Stimulated activated CD4-positive, alpha-beta T cell treated with anti-CD3 and anti-CD28 coated beads, Interleukin-4, amount 100 ng/mL, for 4 hours (primary cell): ENCODE results near the gene LENEP.

Experiments used
- DNase-seq, 2 experiments: peaks; one replicate each; pipeline ENCODE4 v3.0.0-alpha.2; 2020

Gene LENEP

GRCh38 chr1:155033524-155033923 lies 40.1 kb downstream of the LENEP start, which contains the start of the genes DCST1 and DCST2:
DCST1 (plus strand) TSS chr1:155033824; CDS start chr1:155034037, 213 bp downstream.
DCST2 (minus strand) TSS chr1:155033781; CDS start chr1:155033701, 80 bp downstream.
- no peak for DNase-seq

GRCh38 chr1:155034318-155035208 lies 41.2 kb downstream of the LENEP start:
- DNase-seq: no peak

- no peak for DNase-seq
Measured at GRCh38 chr1:155035936-155036335, 42.5 kb downstream of the LENEP start.

- no peak for DNase-seq
Measured at GRCh38 chr1:155037043-155037442, 43.7 kb downstream of the LENEP start.

- DNase-seq: no peak
Measured at GRCh38 chr1:155037851-155038441, 44.6 kb downstream of the LENEP start.

- no peak for DNase-seq
Measured at GRCh38 chr1:155038602-155039307, 45.4 kb downstream of the LENEP start.

- no peak for DNase-seq
Measured at GRCh38 chr1:155039308-155039669, 45.9 kb downstream of the LENEP start.

GRCh38 chr1:155040358-155041093 lies 47.1 kb downstream of the LENEP start:
- no peak for DNase-seq

- no peak for DNase-seq
Measured at GRCh38 chr1:155042789-155043188, 49.4 kb downstream of the LENEP start.

- no peak for DNase-seq
Measured at GRCh38 chr1:155043301-155043702, 49.9 kb downstream of the LENEP start.

GRCh38 chr1:155043793-155044192 lies 50.4 kb downstream of the LENEP start:
- DNase-seq: no peak
